ENCODE data around the gene ADAM21.

GRCh38 chr14:70422538-70422937 is 29.4 kb upstream of the ADAM21 start:
- TF ChIP-seq ZSCAN5A (CRISPR knock-in tag; IDR thresholded peaks at IDR 0.05; ENCODE audit: borderline replicate concordance) (no peak), CTCF (CRISPR knock-in tag; IDR thresholded peaks at IDR 0.05) (no peak), ZNF207 (IDR thresholded peaks at IDR 0.05; ENCODE audit: borderline replicate concordance) (no peak), NBN (conservative IDR thresholded peaks at IDR 0.05) (no peak), POLR2AphosphoS5 (IDR thresholded peaks at IDR 0.05; ENCODE audit: low read depth, low read length) (no peak), NCOA5 (CRISPR knock-in tag; IDR thresholded peaks at IDR 0.05) (no peak), SSRP1 (CRISPR knock-in tag; IDR thresholded peaks at IDR 0.05) (no peak), EZH2 (conservative IDR thresholded peaks at IDR 0.05; ENCODE audit: low read depth, low read length) (no peak), TCF7L2 (IDR thresholded peaks at IDR 0.05; ENCODE audit: low read depth, low read length) (no peak), AHR (CRISPR knock-in tag; IDR thresholded peaks at IDR 0.05) (no peak), MZF1 (CRISPR knock-in tag; IDR thresholded peaks at IDR 0.05; ENCODE audit: borderline replicate concordance) (no peak), GABPB1 (CRISPR knock-in tag; IDR thresholded peaks at IDR 0.05) (no peak)
- TF ChIP-seq, protein P1, sequence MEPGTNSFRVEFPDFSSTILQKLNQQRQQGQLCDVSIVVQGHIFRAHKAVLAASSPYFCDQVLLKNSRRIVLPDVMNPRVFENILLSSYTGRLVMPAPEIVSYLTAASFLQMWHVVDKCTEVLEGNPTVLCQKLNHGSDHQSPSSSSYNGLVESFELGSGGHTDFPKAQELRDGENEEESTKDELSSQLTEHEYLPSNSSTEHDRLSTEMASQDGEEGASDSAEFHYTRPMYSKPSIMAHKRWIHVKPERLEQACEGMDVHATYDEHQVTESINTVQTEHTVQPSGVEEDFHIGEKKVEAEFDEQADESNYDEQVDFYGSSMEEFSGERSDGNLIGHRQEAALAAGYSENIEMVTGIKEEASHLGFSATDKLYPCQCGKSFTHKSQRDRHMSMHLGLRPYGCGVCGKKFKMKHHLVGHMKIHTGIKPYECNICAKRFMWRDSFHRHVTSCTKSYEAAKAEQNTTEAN (CRISPR knock-in tag; conservative IDR thresholded peaks at IDR 0.05): no peak
- TF ChIP-seq, protein P2, sequence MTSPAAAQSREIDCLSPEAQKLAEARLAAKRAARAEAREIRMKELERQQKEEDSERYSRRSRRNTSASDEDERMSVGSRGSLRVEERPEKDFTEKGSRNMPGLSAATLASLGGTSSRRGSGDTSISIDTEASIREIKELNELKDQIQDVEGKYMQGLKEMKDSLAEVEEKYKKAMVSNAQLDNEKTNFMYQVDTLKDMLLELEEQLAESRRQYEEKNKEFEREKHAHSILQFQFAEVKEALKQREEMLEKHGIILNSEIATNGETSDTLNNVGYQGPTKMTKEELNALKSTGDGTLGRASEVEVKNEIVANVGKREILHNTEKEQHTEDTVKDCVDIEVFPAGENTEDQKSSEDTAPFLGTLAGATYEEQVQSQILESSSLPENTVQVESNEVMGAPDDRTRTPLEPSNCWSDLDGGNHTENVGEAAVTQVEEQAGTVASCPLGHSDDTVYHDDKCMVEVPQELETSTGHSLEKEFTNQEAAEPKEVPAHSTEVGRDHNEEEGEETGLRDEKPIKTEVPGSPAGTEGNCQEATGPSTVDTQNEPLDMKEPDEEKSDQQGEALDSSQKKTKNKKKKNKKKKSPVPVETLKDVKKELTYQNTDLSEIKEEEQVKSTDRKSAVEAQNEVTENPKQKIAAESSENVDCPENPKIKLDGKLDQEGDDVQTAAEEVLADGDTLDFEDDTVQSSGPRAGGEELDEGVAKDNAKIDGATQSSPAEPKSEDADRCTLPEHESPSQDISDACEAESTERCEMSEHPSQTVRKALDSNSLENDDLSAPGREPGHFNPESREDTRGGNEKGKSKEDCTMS (CRISPR knock-in tag; conservative IDR thresholded peaks at IDR 0.05): no peak

Measured in HepG2 (cell line).